ENCODE measurements around the gene GGT1. TPM values are rescaled to one million over a fixed set of nuclear protein-coding genes. Genes with fewer than 3 reads are reported as not detected.
"Not testable (repeated sequence)": the region's sequence is repeated elsewhere in the genome, so short reads cannot be mapped to it uniquely, and the experiment has no call there.

GGT1 gene
- total and polyA plus RNA-seq, 2 donors: 16.0 to 26.4 TPM

GRCh38 chr22:24603770-24604629 is 1.0 kb downstream of the GGT1 start:
- Histone ChIP-seq H3K27ac (ENCODE audit: low read depth in 1 of 2, low read length in 1 of 2) (peak overlapping the region; percentile 42 to 50), H3K4me1 (ENCODE audit: control insufficient read depth in 2 of 2, insufficient read depth in 2 of 2, low read length in 2 of 2) (peaks cover 4 to 37% of the 10 kb centered on the region in 2 donors)
- 12% methylated on average over 18 of the region's 18 CpGs for WGBS

GRCh38 chr22:24606340-24606739 is 3.3 kb downstream of the GGT1 start:
- peaks cover 4 to 29% of the 10 kb centered on the region in 2 donors for H3K4me1 ChIP-seq (ENCODE audit: control insufficient read depth in 2 of 2, insufficient read depth in 2 of 2, low read length in 2 of 2)
- not testable (repeated sequence) for DNase-seq (ENCODE audit: low read depth in 6 of 9, low spot score in 9 of 9); H3K9me3 ChIP-seq (ENCODE audit: control insufficient read depth in 2 of 2, insufficient read depth in 1 of 2, low read length in 1 of 2); H3K27me3 ChIP-seq (ENCODE audit: control insufficient read depth in 2 of 2, insufficient read depth in 1 of 2, low read length in 1 of 2); H3K27ac ChIP-seq (ENCODE audit: low read depth in 1 of 2, low read length in 1 of 2); H3K4me3 ChIP-seq (ENCODE audit: low read length in 2 of 2); H3K36me3 ChIP-seq (ENCODE audit: control insufficient read depth in 2 of 2, insufficient read depth in 2 of 2, low read length in 1 of 2)
- 95% methylated on average over 2 of the region's 2 CpGs for WGBS

More at GRCh38 chr22:24603770-24604629, 1.0 kb downstream of the GGT1 start:
- not testable (repeated sequence) for H3K4me3 ChIP-seq (ENCODE audit: low read length in 2 of 2); H3K9me3 ChIP-seq (ENCODE audit: control insufficient read depth in 2 of 2, insufficient read depth in 1 of 2, low read length in 1 of 2); H3K27me3 ChIP-seq (ENCODE audit: control insufficient read depth in 2 of 2, insufficient read depth in 1 of 2, low read length in 1 of 2); H3K36me3 ChIP-seq (ENCODE audit: control insufficient read depth in 2 of 2, insufficient read depth in 2 of 2, low read length in 1 of 2)
- peak in 1 of 9 donors; percentile 43 for DNase-seq (ENCODE audit: low read depth in 6 of 9, low spot score in 9 of 9)

- peak in 5 of 9 donors; percentile 28 to 69 (median 41) for DNase-seq (ENCODE audit: low read depth in 6 of 9, low spot score in 9 of 9)
- Histone ChIP-seq H3K4me1 (ENCODE audit: control insufficient read depth in 2 of 2, insufficient read depth in 2 of 2, low read length in 2 of 2) (peaks cover 2 to 25% of the 10 kb centered on the region in 2 donors), H3K27ac (ENCODE audit: low read depth in 1 of 2, low read length in 1 of 2) (peak overlapping the region; percentile 32 to 52)
- not testable (repeated sequence) for H3K36me3 ChIP-seq (ENCODE audit: control insufficient read depth in 2 of 2, insufficient read depth in 2 of 2, low read length in 1 of 2); H3K27me3 ChIP-seq (ENCODE audit: control insufficient read depth in 2 of 2, insufficient read depth in 1 of 2, low read length in 1 of 2); H3K4me3 ChIP-seq (ENCODE audit: low read length in 2 of 2); H3K9me3 ChIP-seq (ENCODE audit: control insufficient read depth in 2 of 2, insufficient read depth in 1 of 2, low read length in 1 of 2)
- WGBS: 46% methylated on average over 18 of the region's 18 CpGs
Observed at GRCh38 chr22:24607429-24607983, 4.5 kb downstream of the GGT1 start.

- H3K27ac ChIP-seq (ENCODE audit: low read depth in 1 of 2, low read length in 1 of 2); H3K36me3 ChIP-seq (ENCODE audit: control insufficient read depth in 2 of 2, insufficient read depth in 2 of 2, low read length in 1 of 2); H3K9me3 ChIP-seq (ENCODE audit: control insufficient read depth in 2 of 2, insufficient read depth in 1 of 2, low read length in 1 of 2); H3K4me3 ChIP-seq (ENCODE audit: low read length in 2 of 2); DNase-seq (ENCODE audit: low read depth in 6 of 9, low spot score in 9 of 9); H3K27me3 ChIP-seq (ENCODE audit: control insufficient read depth in 2 of 2, insufficient read depth in 1 of 2, low read length in 1 of 2): not testable (repeated sequence)
- H3K4me1 ChIP-seq (ENCODE audit: control insufficient read depth in 2 of 2, insufficient read depth in 2 of 2, low read length in 2 of 2): peaks cover 2 to 21% of the 10 kb centered on the region in 2 donors
- 85% methylated on average over 6 of the region's 6 CpGs for WGBS
Observed at GRCh38 chr22:24608327-24608726, 5.3 kb downstream of the GGT1 start.

- not testable (repeated sequence) for DNase-seq (ENCODE audit: low read depth in 6 of 9, low spot score in 9 of 9); H3K4me3 ChIP-seq (ENCODE audit: low read length in 2 of 2); H3K27ac ChIP-seq (ENCODE audit: low read depth in 1 of 2, low read length in 1 of 2); H3K36me3 ChIP-seq (ENCODE audit: control insufficient read depth in 2 of 2, insufficient read depth in 2 of 2, low read length in 1 of 2); H3K27me3 ChIP-seq (ENCODE audit: control insufficient read depth in 2 of 2, insufficient read depth in 1 of 2, low read length in 1 of 2); H3K9me3 ChIP-seq (ENCODE audit: control insufficient read depth in 2 of 2, insufficient read depth in 1 of 2, low read length in 1 of 2); H3K4me1 ChIP-seq (ENCODE audit: control insufficient read depth in 2 of 2, insufficient read depth in 2 of 2, low read length in 2 of 2)
- 95% methylated on average over 2 of the region's 3 CpGs for WGBS
Observed at GRCh38 chr22:24609888-24610287, 6.9 kb downstream of the GGT1 start.

- 93% methylated on average over 15 of the region's 15 CpGs for WGBS
- not testable (repeated sequence) for H3K4me3 ChIP-seq (ENCODE audit: low read length in 2 of 2); DNase-seq (ENCODE audit: low read depth in 6 of 9, low spot score in 9 of 9); H3K36me3 ChIP-seq (ENCODE audit: control insufficient read depth in 2 of 2, insufficient read depth in 2 of 2, low read length in 1 of 2); H3K27me3 ChIP-seq (ENCODE audit: control insufficient read depth in 2 of 2, insufficient read depth in 1 of 2, low read length in 1 of 2); H3K4me1 ChIP-seq (ENCODE audit: control insufficient read depth in 2 of 2, insufficient read depth in 2 of 2, low read length in 2 of 2); H3K9me3 ChIP-seq (ENCODE audit: control insufficient read depth in 2 of 2, insufficient read depth in 1 of 2, low read length in 1 of 2); H3K27ac ChIP-seq (ENCODE audit: low read depth in 1 of 2, low read length in 1 of 2)
Observed at GRCh38 chr22:24614794-24615193, 11.8 kb downstream of the GGT1 start.

GRCh38 chr22:24621244-24621643 is 18.3 kb downstream of the GGT1 start:
- not testable (repeated sequence) for H3K4me1 ChIP-seq (ENCODE audit: control insufficient read depth in 2 of 2, insufficient read depth in 2 of 2, low read length in 2 of 2)
- 93% methylated on average over 4 of the region's 5 CpGs for WGBS

GRCh38 chr22:24622596-24622995 is 19.6 kb downstream of the GGT1 start:
- not testable (repeated sequence) for H3K9me3 ChIP-seq (ENCODE audit: control insufficient read depth in 2 of 2, insufficient read depth in 1 of 2, low read length in 1 of 2); H3K4me1 ChIP-seq (ENCODE audit: control insufficient read depth in 2 of 2, insufficient read depth in 2 of 2, low read length in 2 of 2); H3K27me3 ChIP-seq (ENCODE audit: control insufficient read depth in 2 of 2, insufficient read depth in 1 of 2, low read length in 1 of 2); H3K36me3 ChIP-seq (ENCODE audit: control insufficient read depth in 2 of 2, insufficient read depth in 2 of 2, low read length in 1 of 2); H3K27ac ChIP-seq (ENCODE audit: low read depth in 1 of 2, low read length in 1 of 2); H3K4me3 ChIP-seq (ENCODE audit: low read length in 2 of 2)
- 5% methylated on average over 2 of the region's 2 CpGs for WGBS
- DNase-seq (ENCODE audit: low read depth in 6 of 9, low spot score in 9 of 9): peak in 1 of 9 donors; percentile 73

More at GRCh38 chr22:24621244-24621643, 18.3 kb downstream of the GGT1 start:
- not testable (repeated sequence) for H3K4me3 ChIP-seq (ENCODE audit: low read length in 2 of 2); H3K27me3 ChIP-seq (ENCODE audit: control insufficient read depth in 2 of 2, insufficient read depth in 1 of 2, low read length in 1 of 2); H3K27ac ChIP-seq (ENCODE audit: low read depth in 1 of 2, low read length in 1 of 2); H3K36me3 ChIP-seq (ENCODE audit: control insufficient read depth in 2 of 2, insufficient read depth in 2 of 2, low read length in 1 of 2); DNase-seq (ENCODE audit: low read depth in 6 of 9, low spot score in 9 of 9); H3K9me3 ChIP-seq (ENCODE audit: control insufficient read depth in 2 of 2, insufficient read depth in 1 of 2, low read length in 1 of 2)

- not testable (repeated sequence) for H3K4me1 ChIP-seq (ENCODE audit: control insufficient read depth in 2 of 2, insufficient read depth in 2 of 2, low read length in 2 of 2); DNase-seq (ENCODE audit: low read depth in 6 of 9, low spot score in 9 of 9)
- 94% methylated on average over 12 of the region's 16 CpGs for WGBS
Observed at GRCh38 chr22:24627911-24628310, 24.9 kb downstream of the GGT1 start.

More at GRCh38 chr22:24627911-24628310, 24.9 kb downstream of the GGT1 start:
- not testable (repeated sequence) for H3K4me3 ChIP-seq (ENCODE audit: low read length in 2 of 2); H3K36me3 ChIP-seq (ENCODE audit: control insufficient read depth in 2 of 2, insufficient read depth in 2 of 2, low read length in 1 of 2); H3K27ac ChIP-seq (ENCODE audit: low read depth in 1 of 2, low read length in 1 of 2); H3K27me3 ChIP-seq (ENCODE audit: control insufficient read depth in 2 of 2, insufficient read depth in 1 of 2, low read length in 1 of 2); H3K9me3 ChIP-seq (ENCODE audit: control insufficient read depth in 2 of 2, insufficient read depth in 1 of 2, low read length in 1 of 2)
